GM12865 (cell line): ENCODE measurements around the gene NFIX.
A peak's percentile ranks its signal among the peaks of the same experiment; 100 is the strongest.

Experiments used
- DNase-seq: peaks from one replicate; pipeline ENCODE4 v3.0.0; 2010; ENCODE audit warnings: low read depth
- H3K4me3 ChIP-seq: 2 replicates; pipeline ENCODE4 v1.5.1; 2011; ENCODE audit warnings: mild to moderate bottlenecking, low read depth, low read length, control low read depth
- TF ChIP-seq, protein P1 (sequence below): IDR thresholded peaks from 2 replicates; pipeline ENCODE4 v1.5.1; 2011; ENCODE audit warnings: low read length, control low read depth, low read depth, inconsistent platforms; ENCODE audit not compliant: insufficient read depth; ENCODE audit errors: missing control alignments

The NFIX gene

GRCh38 chr19:13035820-13036365, 40.6 kb downstream of the NFIX start:
- no peak overlapping the region for H3K4me3 ChIP-seq
- no peak for DNase-seq
- TF ChIP-seq, protein P1, sequence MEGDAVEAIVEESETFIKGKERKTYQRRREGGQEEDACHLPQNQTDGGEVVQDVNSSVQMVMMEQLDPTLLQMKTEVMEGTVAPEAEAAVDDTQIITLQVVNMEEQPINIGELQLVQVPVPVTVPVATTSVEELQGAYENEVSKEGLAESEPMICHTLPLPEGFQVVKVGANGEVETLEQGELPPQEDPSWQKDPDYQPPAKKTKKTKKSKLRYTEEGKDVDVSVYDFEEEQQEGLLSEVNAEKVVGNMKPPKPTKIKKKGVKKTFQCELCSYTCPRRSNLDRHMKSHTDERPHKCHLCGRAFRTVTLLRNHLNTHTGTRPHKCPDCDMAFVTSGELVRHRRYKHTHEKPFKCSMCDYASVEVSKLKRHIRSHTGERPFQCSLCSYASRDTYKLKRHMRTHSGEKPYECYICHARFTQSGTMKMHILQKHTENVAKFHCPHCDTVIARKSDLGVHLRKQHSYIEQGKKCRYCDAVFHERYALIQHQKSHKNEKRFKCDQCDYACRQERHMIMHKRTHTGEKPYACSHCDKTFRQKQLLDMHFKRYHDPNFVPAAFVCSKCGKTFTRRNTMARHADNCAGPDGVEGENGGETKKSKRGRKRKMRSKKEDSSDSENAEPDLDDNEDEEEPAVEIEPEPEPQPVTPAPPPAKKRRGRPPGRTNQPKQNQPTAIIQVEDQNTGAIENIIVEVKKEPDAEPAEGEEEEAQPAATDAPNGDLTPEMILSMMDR, result no peak

GRCh38 chr19:13036366-13036976, 41.2 kb downstream of the NFIX start:
- no peak overlapping the region for H3K4me3 ChIP-seq
- TF ChIP-seq, protein P1, result no peak
- no peak for DNase-seq

- peak; percentile 29 for DNase-seq
- TF ChIP-seq, protein P1, result no peak
- H3K4me3 ChIP-seq, result no peak overlapping the region
These were observed 41.9 kb downstream of the NFIX start for GRCh38 chr19:13037161-13037560.

DNA sequence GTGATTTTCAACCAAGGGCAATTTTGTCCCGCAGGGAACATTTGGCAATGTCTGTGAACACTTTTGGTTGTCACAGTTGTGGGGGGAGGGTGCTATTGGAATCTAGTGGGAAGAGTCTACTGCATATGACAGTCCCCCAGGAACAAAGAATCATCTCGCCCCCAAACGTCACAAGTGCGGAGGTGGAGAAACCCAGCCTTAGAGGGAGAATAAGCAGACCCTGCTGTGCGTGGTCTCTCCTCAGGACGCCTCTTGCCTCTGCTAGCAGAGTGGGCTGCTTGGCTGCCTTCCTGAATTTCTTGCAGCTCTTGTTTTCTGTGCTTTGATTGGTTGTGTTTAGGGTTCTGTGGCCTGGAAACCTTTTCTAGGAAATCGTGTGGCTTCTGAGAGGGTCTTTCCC, 42.5 kb downstream of the NFIX start:
- no peak for DNase-seq
- no peak overlapping the region for H3K4me3 ChIP-seq
- TF ChIP-seq, protein P1, result no peak

DNA sequence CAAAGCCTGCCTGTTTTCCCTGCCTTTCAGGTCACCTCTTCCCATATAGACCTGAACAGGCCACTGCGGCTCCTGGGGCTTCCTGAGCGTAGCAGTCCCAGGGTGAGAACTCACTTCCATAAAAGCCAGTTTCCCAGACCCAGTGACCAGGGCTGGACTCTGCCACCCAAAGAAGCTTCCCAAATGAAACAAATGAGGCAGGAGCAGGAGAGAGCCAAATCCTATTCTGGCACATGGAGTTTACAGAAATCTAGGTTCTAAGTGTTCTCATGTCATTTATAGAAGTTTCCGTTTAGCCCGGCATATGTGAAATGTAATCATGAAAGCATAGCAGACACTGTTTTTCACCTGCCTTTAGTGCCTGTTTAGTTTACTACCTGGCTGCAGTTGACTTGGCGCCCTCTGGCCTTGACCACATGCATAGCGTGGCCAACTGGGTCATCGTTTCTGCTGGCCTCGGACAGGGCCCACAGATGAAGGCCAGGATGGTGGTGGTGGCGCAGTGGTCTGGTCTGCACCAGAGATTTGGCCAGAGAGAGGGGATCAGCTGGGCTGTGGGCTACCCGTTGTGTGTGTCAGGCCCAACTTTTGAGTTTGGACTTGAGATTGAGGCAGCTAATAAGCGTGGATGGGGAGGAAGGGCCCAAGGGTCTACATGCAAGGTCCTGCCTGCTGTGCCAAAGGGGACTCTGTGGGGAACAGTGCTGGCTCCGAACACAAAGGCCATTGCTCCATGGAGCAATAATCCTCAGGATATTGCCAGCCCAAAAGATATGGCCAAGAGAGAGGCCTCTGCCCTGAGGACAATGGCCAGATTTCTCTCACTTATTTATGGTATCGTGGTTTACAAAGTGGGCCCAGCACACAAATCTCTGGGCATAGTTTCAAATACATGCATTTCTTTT, 43.3 kb downstream of the NFIX start:
- DNase-seq, result no peak
- TF ChIP-seq, protein P1, result no peak
- no peak overlapping the region for H3K4me3 ChIP-seq

DNA sequence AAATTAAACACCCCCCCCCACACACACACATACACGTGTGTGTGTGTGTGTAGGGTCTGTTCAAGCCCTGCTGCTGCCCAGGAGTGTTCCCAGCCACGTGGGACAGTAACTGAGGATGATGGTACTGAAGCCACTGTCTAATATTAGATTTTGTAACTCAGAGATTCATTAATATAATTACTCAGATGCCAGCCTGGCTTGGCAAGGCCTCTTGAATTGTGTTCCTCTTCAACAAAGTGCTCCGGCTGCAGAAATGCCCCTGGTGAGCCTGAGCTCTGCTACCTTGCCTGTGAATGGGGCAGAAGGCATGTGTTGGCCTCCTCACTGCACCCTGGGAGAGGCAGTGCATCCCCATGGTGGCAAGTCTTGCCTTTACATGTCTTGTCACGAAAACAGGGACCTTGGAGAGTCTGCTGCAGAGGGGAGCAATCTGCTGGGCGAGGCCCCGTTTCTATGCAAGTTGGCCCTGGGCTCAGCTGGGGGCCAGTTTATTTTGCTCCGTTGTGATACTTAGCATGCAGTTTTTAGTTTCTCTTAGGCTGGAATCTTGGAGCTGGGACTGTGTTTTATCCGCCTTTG, 44.0 kb downstream of the NFIX start:
- TF ChIP-seq, protein P1, result no peak
- no peak for DNase-seq

More for the DNA sequence above, 44.0 kb downstream of the NFIX start:
- H3K4me3 ChIP-seq, result no peak overlapping the region
